Transverse colon (tissue), 4 donors: Measurements from ENCODE around the gene EFEMP2. TPM values are rescaled to one million over a fixed set of nuclear protein-coding genes. Genes with fewer than 3 reads are reported as not detected.

ENCODE experiments used
- DNase-seq: peaks from one replicate; pipeline ENCODE4 v3.0.0-alpha.2; 2019
- H3K27ac ChIP-seq, 4 donors: fragments of 200-600 bp; sonication (generic); 2 replicates each; pipeline ENCODE4 v1.5.1; 2016 to 2018; ENCODE audit warnings: inconsistent platforms in 4 of 4
- H3K27me3 ChIP-seq: fragments of 200-600 bp; sonication (generic); 2 replicates; pipeline ENCODE4 v1.5.1; 2017; ENCODE audit warnings: inconsistent platforms
- H3K36me3 ChIP-seq, 4 donors: fragments of 200-600 bp; sonication (generic); 2 replicates each; pipeline ENCODE4 v1.5.1; 2017 to 2019; ENCODE audit warnings: inconsistent platforms in 4 of 4
- H3K4me1 ChIP-seq, 4 donors: fragments of 200-600 bp; sonication (generic); 2 replicates each; pipeline ENCODE4 v1.5.1; 2017 to 2020; ENCODE audit warnings: inconsistent platforms in 4 of 4
- H3K4me3 ChIP-seq, 4 donors: fragments of 200-600 bp; sonication (generic); 1 replicate in 1 of 4; 2 replicates in 3 of 4; pipeline versions ENCODE4 v1.5.1 to v1.6.1; 2017 to 2019; ENCODE audit warnings: inconsistent platforms in 4 of 4
- H3K9me3 ChIP-seq, 2 donors: fragments of 200-600 bp; sonication (generic); 2 replicates each; pipeline ENCODE4 v1.5.1; 2017 to 2019; ENCODE audit warnings: inconsistent platforms in 2 of 2
- CTCF ChIP-seq, 5 experiments: fragments of 200-600 bp in 3 of 5; fragments of 450-650 bp in 2 of 5; sonication (generic) in 3 of 5; IDR thresholded peaks; 1 replicate in 2 of 5; 2 replicates in 3 of 5; pipeline ENCODE4 v1.5.1; 2016 to 2017; ENCODE audit warnings: antibody characterized with exemption in 5 of 5, inconsistent platforms in 3 of 5, mild to moderate bottlenecking in 2 of 5, moderate library complexity in 1 of 5
- EP300 ChIP-seq: sonication (generic); formaldehyde crosslinking; IDR thresholded peaks from one replicate; pipeline ENCODE4 v1.6.1; 2017; ENCODE audit warnings: antibody characterized with exemption, low read depth
- POLR2A ChIP-seq: fragments of 450-650 bp; IDR thresholded peaks from one replicate; pipeline ENCODE4 v1.6.1; 2016; ENCODE audit warnings: antibody characterized with exemption, mild to moderate bottlenecking, moderate library complexity
- POLR2AphosphoS5 ChIP-seq, 3 donors: sonication (generic); formaldehyde crosslinking; IDR thresholded peaks; one replicate each; pipeline ENCODE4 v1.6.1; 2016; ENCODE audit warnings: antibody characterized with exemption in 3 of 3
- WGBS, 2 donors: methylation state at CpG; one replicate each; pipeline ENCODE4 v1.1.5; 2018; ENCODE audit warnings: low coverage in 1 of 2; 5-methylcytosine and 5-hydroxymethylcytosine counted together
- in situ Hi-C, 4 donors: fragments of 200-750 bp; cut with MboI; loops; one replicate each; pipeline versions ENCODE4 v1.15.0 to v1.15.1; 2017; ENCODE audit warnings: low sequenced_read_pairs in 3 of 4, low pct_ligation_motif_present in 1 of 4, low pct_unique_long_range_greater_than_20kb in 1 of 4
- intact Hi-C: fragments of 100-400 bp; cut with DNase I; formaldehyde crosslinking; loops from one replicate; pipeline ENCODE4 v1.15.1; 2023; ENCODE audit warnings: low total_unique reads
- total RNA-seq, 4 donors: library from RNA; depleted of rRNA; stranded (reverse); fragments of >200 nt; gene quantifications; one replicate each; pipeline ENCODE4 v1.1.0, GENCODE V29; 2016

EFEMP2 gene
- total RNA-seq, 4 donors from 2014 or later: 15.2 to 34.4 (median 25.1) TPM

DNA sequence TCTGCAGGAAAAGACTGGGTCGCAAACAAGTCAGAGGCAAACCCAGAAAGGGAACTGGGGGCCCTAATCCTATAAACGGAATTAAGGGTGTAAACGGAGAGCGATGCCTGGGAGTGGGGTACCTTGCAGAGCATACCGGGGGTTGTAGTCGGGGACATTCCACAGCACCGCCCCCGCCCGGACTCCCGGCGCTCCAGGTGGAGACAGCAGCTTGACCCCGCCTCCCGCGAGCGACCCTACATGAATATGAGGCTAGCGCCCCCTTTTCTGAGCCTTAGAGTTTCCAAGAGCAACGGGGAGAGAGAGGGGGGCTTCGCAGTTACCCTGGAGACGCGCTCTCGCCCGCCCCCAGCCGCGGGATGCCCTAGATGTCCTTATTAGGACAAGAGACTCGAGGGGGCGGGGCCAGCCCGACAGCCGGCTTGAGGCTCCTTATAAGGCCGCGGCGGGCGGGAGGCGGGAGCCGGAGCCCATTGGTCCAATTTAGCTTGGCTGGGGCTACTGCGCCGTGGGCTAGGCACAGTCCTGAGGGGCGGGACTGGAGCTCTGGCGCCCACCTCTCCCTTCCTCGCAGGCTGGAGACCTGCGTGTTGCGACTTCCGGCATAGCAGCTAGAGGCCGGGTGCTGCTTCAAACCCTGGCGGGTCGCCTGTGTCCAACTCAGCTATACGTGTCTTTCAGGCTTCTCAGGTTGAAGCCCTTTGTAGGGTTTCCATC, 13.3 kb downstream of the EFEMP2 start:
- TF ChIP-seq POLR2AphosphoS5 (IDR thresholded peaks at IDR 0.05) (peak; percentile 96 to 99 (median 98)), CTCF (IDR thresholded peaks at IDR 0.05) (peak in 3 of 5 experiments; percentile 9 to 35 (median 25)), POLR2A (peak; percentile 90), EP300 (no peak)
- no peaks in the 10 kb centered on the region for H3K27me3 ChIP-seq
- intact Hi-C loops: loop anchor here (2.0 kb wide), 1 partner anchor 14 kb away; the partner anchor contains the start of gene EFEMP2
- peaks cover 2 to 30% (median 18%) of the 10 kb centered on the region in 4 donors for H3K36me3 ChIP-seq
- in situ Hi-C loops: no loop called here
- peak overlapping the region; percentile 97 to 100 (median 100) for H3K27ac ChIP-seq
- no peaks in the 10 kb centered on the region for H3K9me3 ChIP-seq
- peaks cover 32 to 58% (median 48%) of the 10 kb centered on the region in 4 donors for H3K4me1 ChIP-seq
- peak overlapping the region; percentile 65 to 97 (median 88) for H3K4me3 ChIP-seq
- 1% methylated on average over 36 of the region's 46 CpGs; no CpG with 5 or more reads in 1 of the 2 donors for WGBS, 2 donors
- DNase-seq: peak; percentile 99

GRCh38 chr11:65858681-65859087, 13.9 kb downstream of the EFEMP2 start:
- peaks cover 2 to 26% (median 16%) of the 10 kb centered on the region in 4 donors for H3K36me3 ChIP-seq
- intact Hi-C loops: loop anchor here (2.0 kb wide), 1 partner anchor 14 kb away; the partner anchor contains the start of gene EFEMP2
- no peaks in the 10 kb centered on the region for H3K9me3 ChIP-seq
- no peak for DNase-seq
- H3K4me3 ChIP-seq: peak overlapping the region; percentile 34 to 97 (median 88)
- no peaks in the 10 kb centered on the region for H3K27me3 ChIP-seq
- TF ChIP-seq POLR2A: no peak
- no peak for TF ChIP-seq CTCF (IDR thresholded peaks at IDR 0.05)
- no peak for TF ChIP-seq POLR2AphosphoS5 (IDR thresholded peaks at IDR 0.05)
- peak overlapping the region; percentile 97 to 100 (median 100) for H3K27ac ChIP-seq
- H3K4me1 ChIP-seq: peaks cover 34 to 63% (median 50%) of the 10 kb centered on the region in 4 donors
- 0% methylated on average over 4 to 10 of the region's 10 CpGs for WGBS, 2 donors
- in situ Hi-C loops: no loop called here

GRCh38 chr11:65857853-65858680, 14.5 kb downstream of the EFEMP2 start, which contains the start of gene CFL1:
Gene CFL1, minus strand, starts transcription at chr11:65858180. Its CDS starts 81 bp downstream, at chr11:65858099.
- Histone ChIP-seq H3K36me3 (peaks cover 2 to 21% (median 14%) of the 10 kb centered on the region in 4 donors), H3K9me3 (no peaks in the 10 kb centered on the region), H3K4me1 (peaks cover 40 to 70% (median 57%) of the 10 kb centered on the region in 4 donors), H3K27ac (peak within 1 kb of the TSS; percentile 97 to 100 (median 100)), H3K4me3 (peak within 1 kb of the TSS; percentile 84 to 97 (median 90)), H3K27me3 (no peaks in the 10 kb centered on the region)
- TF ChIP-seq POLR2A (peak; percentile 99), POLR2AphosphoS5 (IDR thresholded peaks at IDR 0.05) (peak; percentile 99 to 100 (median 100)), EP300 (peak; percentile 5), CTCF (IDR thresholded peaks at IDR 0.05) (no peak)
- 0% methylated on average over 69 of the region's 92 CpGs; no CpG with 5 or more reads in 1 of the 2 donors for WGBS, 2 donors
- in situ Hi-C loops (no loop called here), intact Hi-C loops (loop anchor here (2.0 kb wide), 1 partner anchor 15 kb away; the partner anchor contains the start of gene EFEMP2)
- peak; percentile 99 for DNase-seq

DNA sequence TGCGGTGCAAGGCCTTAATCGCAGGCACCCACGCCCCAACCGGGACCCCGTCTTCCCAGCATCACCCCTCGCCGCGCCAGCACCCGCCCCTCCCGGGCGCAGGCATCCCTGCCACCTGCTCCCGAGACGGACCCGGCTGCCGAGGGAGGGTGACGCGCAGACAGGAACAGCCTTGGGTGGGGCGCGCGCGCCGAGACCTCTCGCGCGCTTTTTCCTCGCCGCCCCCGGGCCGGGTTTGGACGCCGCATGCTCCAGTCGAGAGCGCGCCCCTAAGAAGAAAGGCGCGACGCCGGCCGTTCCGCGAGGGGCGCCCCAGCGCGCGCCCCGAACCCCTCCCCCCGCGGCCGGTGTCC, 15.1 kb downstream of the EFEMP2 start:
- no peaks in the 10 kb centered on the region for H3K9me3 ChIP-seq
- peak overlapping the region; percentile 97 to 100 (median 100) for H3K27ac ChIP-seq
- peaks cover 2 to 21% (median 14%) of the 10 kb centered on the region in 4 donors for H3K36me3 ChIP-seq
- peaks cover 44 to 75% (median 61%) of the 10 kb centered on the region in 4 donors for H3K4me1 ChIP-seq
- DNase-seq: peak; percentile 61
- intact Hi-C loops (no loop called here), in situ Hi-C loops (no loop called here)
- no peak for TF ChIP-seq POLR2AphosphoS5 (IDR thresholded peaks at IDR 0.05)
- TF ChIP-seq POLR2A: no peak
- TF ChIP-seq EP300: no peak
- TF ChIP-seq CTCF (IDR thresholded peaks at IDR 0.05): no peak
- WGBS, 2 donors: 0% methylated on average over 23 of the region's 49 CpGs; no CpG with 5 or more reads in 1 of the 2 donors
- peak overlapping the region; percentile 84 to 97 (median 90) for H3K4me3 ChIP-seq
- H3K27me3 ChIP-seq: no peaks in the 10 kb centered on the region
